Measurements from ENCODE around the gene FSTL5. TPM values are rescaled to one million over a fixed set of nuclear protein-coding genes. Genes with fewer than 3 reads are reported as not detected.
"Not testable (repeated sequence)": the region's sequence is repeated elsewhere in the genome, so short reads cannot be mapped to it uniquely, and the experiment has no call there.

FSTL5 gene
- 0.06 TPM for polyA plus RNA-seq (2013, experiment 1 of 2)
- polyA plus RNA-seq (2013, experiment 2 of 2): 0.06 TPM

- Histone ChIP-seq H2AK5ac (ENCODE audit: low read depth, low read length) (no peak within 1 kb of the TSS), H3K23ac (ENCODE audit: low read depth, low read length, poor library complexity) (no peak within 1 kb of the TSS), H2BK120ac (ENCODE audit: low read depth, low read length) (no peak within 1 kb of the TSS), H3K4ac (ENCODE audit: low read length) (no peak within 1 kb of the TSS), H3K79me1 (ENCODE audit: low read depth, low read length) (no peaks in the 10 kb centered on the region), H2BK12ac (ENCODE audit: low read length) (no peak within 1 kb of the TSS), H2BK15ac (ENCODE audit: low read length) (no peak within 1 kb of the TSS), H3K4me3 (ENCODE audit: low read length in 2 of 2) (peak within 1 kb of the TSS; percentile 64 to 83), H3K4me2 (ENCODE audit: insufficient read depth, low read length, poor library complexity, severe bottlenecking) (peak within 1 kb of the TSS; percentile 53), H3K18ac (ENCODE audit: low read length) (peak within 1 kb of the TSS; percentile 81), H3K27ac (replicated peaks; ENCODE audit: low read length) (peak within 1 kb of the TSS; percentile 55), H4K8ac (ENCODE audit: low read depth, low read length) (no peak within 1 kb of the TSS), H3K14ac (ENCODE audit: low read length) (no peak within 1 kb of the TSS), H3K4me1 (ENCODE audit: control insufficient read depth in 2 of 2, insufficient read depth in 1 of 2, low read depth in 1 of 2, low read length in 2 of 2) (peaks cover 0 to 7% of the 10 kb centered on the region in 2 donors), H3K9ac (ENCODE audit: low read depth, low read length, poor library complexity) (peak within 1 kb of the TSS; percentile 75), H2AFZ (ENCODE audit: low read length) (peak within 1 kb of the TSS; percentile 93), H3K27me3 (ENCODE audit: control insufficient read depth in 3 of 3, insufficient read depth in 3 of 3, low read depth in 1 of 3, low read length in 3 of 3) (no peaks in the 10 kb centered on the region), H2BK5ac (ENCODE audit: low read length) (no peak within 1 kb of the TSS), H4K91ac (ENCODE audit: low read depth, low read length, poor library complexity) (no peak within 1 kb of the TSS), H3K9me3 (replicated peaks in 1 of 2; ENCODE audit: control insufficient read depth in 2 of 2, insufficient read depth in 1 of 2, low read depth in 1 of 2, low read length in 2 of 2) (no peaks in the 10 kb centered on the region), H3K36me3 (replicated peaks in 1 of 2; ENCODE audit: control insufficient read depth in 2 of 2, insufficient read depth in 2 of 2, low read length in 2 of 2) (no peaks in the 10 kb centered on the region)
- WGBS, 2 donors (ENCODE audit: extremely low coverage in 2 of 2, insufficient read length in 2 of 2, insufficient replicate concordance in 1 of 2): no CpG with 5 or more reads among the region's 39 CpGs
- DNase-seq (ENCODE audit: low spot score): peak; percentile 81
Observed at GRCh38 chr4:162163892-162164759, at the start of gene FSTL5. FSTL5 (minus strand) TSS chr4:162164000; CDS start chr4:162111396, 52,604 bp downstream.

DNA sequence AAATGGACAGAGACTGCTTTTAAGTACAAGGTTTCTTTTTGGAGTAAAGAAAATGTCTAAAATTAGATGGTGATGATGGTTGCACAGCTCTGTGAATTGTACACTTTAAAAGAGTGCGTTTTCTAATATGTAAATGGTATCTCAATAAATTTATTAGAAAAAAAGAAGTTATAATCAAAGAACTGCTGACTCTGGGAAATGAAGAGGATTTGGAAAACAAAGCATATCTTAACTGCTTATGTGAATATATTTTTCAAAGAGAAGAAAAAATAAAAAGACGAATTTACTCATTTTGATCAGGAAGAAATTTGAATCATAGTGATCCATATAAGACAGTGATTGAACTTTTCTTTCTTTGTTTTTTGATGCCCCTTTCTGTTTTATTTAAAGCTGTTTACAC is 45.9 kb upstream of the FSTL5 start:
- WGBS, 2 donors (ENCODE audit: extremely low coverage in 2 of 2, insufficient read length in 2 of 2, insufficient replicate concordance in 1 of 2): no CpG with 5 or more reads among the region's 2 CpGs
- no peak for DNase-seq (ENCODE audit: low spot score)
- Histone ChIP-seq H2BK120ac (ENCODE audit: low read depth, low read length) (no peak overlapping the region), H3K27me3 (ENCODE audit: control insufficient read depth in 3 of 3, insufficient read depth in 3 of 3, low read depth in 1 of 3, low read length in 3 of 3) (no peaks in the 10 kb centered on the region), H2BK12ac (ENCODE audit: low read length) (no peak overlapping the region), H3K27ac (replicated peaks; ENCODE audit: low read length) (no peak overlapping the region), H3K18ac (ENCODE audit: low read length) (no peak overlapping the region), H3K14ac (ENCODE audit: low read length) (no peak overlapping the region), H3K4me3 (ENCODE audit: low read length in 2 of 2) (no peak overlapping the region), H4K91ac (ENCODE audit: low read depth, low read length, poor library complexity) (no peak overlapping the region), H3K4me2 (ENCODE audit: insufficient read depth, low read length, poor library complexity, severe bottlenecking) (no peak overlapping the region), H2BK5ac (ENCODE audit: low read length) (no peak overlapping the region), H2AFZ (ENCODE audit: low read length) (no peak overlapping the region), H3K36me3 (replicated peaks in 1 of 2; ENCODE audit: control insufficient read depth in 2 of 2, insufficient read depth in 2 of 2, low read length in 2 of 2) (no peaks in the 10 kb centered on the region), H2AK5ac (ENCODE audit: low read depth, low read length) (no peak overlapping the region), H3K79me1 (ENCODE audit: low read depth, low read length) (no peaks in the 10 kb centered on the region), H3K9me3 (replicated peaks in 1 of 2; ENCODE audit: control insufficient read depth in 2 of 2, insufficient read depth in 1 of 2, low read depth in 1 of 2, low read length in 2 of 2) (no peaks in the 10 kb centered on the region), H3K4ac (ENCODE audit: low read length) (no peak overlapping the region), H4K8ac (ENCODE audit: low read depth, low read length) (no peak overlapping the region), H3K23ac (ENCODE audit: low read depth, low read length, poor library complexity) (no peak overlapping the region), H3K9ac (ENCODE audit: low read depth, low read length, poor library complexity) (no peak overlapping the region), H3K4me1 (ENCODE audit: control insufficient read depth in 2 of 2, insufficient read depth in 1 of 2, low read depth in 1 of 2, low read length in 2 of 2) (no peaks in the 10 kb centered on the region), H2BK15ac (ENCODE audit: low read length) (no peak overlapping the region)

DNA sequence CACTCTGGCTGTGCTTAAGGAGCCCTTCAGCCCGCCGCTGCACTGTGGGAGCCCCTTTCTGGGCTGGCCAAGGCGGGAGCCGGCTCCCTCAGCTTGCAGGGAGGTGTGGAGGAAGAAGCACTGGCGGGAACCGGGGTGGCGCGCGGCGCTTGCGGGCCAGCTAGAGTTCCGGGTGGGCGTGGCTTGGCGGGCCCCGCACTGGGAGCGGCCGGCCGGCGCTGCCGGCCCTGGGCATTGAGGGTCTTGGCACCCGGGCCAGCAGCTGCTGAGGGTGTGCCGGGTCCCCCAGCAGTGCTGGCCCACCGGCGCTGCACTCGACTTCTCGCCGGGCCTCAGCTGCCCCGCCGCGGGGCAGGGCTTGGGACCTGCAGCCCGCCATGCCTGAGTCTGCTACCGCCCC is 39.7 kb upstream of the FSTL5 start:
- WGBS, 2 donors (ENCODE audit: extremely low coverage in 2 of 2, insufficient read length in 2 of 2, insufficient replicate concordance in 1 of 2): no CpG with 5 or more reads among the region's 32 CpGs
- not testable (repeated sequence) for H3K36me3 ChIP-seq (replicated peaks in 1 of 2; ENCODE audit: control insufficient read depth in 2 of 2, insufficient read depth in 2 of 2, low read length in 2 of 2); H3K4me3 ChIP-seq (ENCODE audit: low read length in 2 of 2); H2BK12ac ChIP-seq (ENCODE audit: low read length); H4K91ac ChIP-seq (ENCODE audit: low read depth, low read length, poor library complexity); H3K27ac ChIP-seq (replicated peaks; ENCODE audit: low read length); H3K4ac ChIP-seq (ENCODE audit: low read length); H3K27me3 ChIP-seq (ENCODE audit: control insufficient read depth in 3 of 3, insufficient read depth in 3 of 3, low read depth in 1 of 3, low read length in 3 of 3); H2BK15ac ChIP-seq (ENCODE audit: low read length); H2BK120ac ChIP-seq (ENCODE audit: low read depth, low read length); H3K14ac ChIP-seq (ENCODE audit: low read length); H2AFZ ChIP-seq (ENCODE audit: low read length); H3K79me1 ChIP-seq (ENCODE audit: low read depth, low read length); H2BK5ac ChIP-seq (ENCODE audit: low read length); H3K18ac ChIP-seq (ENCODE audit: low read length); H3K4me2 ChIP-seq (ENCODE audit: insufficient read depth, low read length, poor library complexity, severe bottlenecking); H3K4me1 ChIP-seq (ENCODE audit: control insufficient read depth in 2 of 2, insufficient read depth in 1 of 2, low read depth in 1 of 2, low read length in 2 of 2); H3K9ac ChIP-seq (ENCODE audit: low read depth, low read length, poor library complexity); H3K23ac ChIP-seq (ENCODE audit: low read depth, low read length, poor library complexity); H3K9me3 ChIP-seq (replicated peaks in 1 of 2; ENCODE audit: control insufficient read depth in 2 of 2, insufficient read depth in 1 of 2, low read depth in 1 of 2, low read length in 2 of 2); DNase-seq (ENCODE audit: low spot score); H2AK5ac ChIP-seq (ENCODE audit: low read depth, low read length); H4K8ac ChIP-seq (ENCODE audit: low read depth, low read length)

DNA sequence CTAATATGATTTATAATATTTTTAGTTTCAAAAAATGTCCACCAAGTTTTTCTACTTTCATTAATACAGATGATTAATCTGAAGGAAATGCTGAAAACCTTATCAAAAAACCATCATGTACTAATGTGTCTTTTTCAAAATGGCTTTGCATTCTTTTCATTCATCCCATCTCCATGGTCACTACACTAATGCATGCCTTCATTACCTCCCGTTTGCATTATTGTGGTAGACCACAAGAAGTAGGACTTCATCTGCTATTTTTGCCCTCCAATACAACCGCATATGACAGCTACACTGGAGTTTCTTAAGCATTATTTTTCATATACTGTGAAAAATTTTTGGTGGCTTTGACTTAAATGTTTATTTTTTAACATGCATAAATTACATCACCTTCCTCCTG is 37.9 kb upstream of the FSTL5 start:
- H3K79me1 ChIP-seq (ENCODE audit: low read depth, low read length): no peaks in the 10 kb centered on the region
- no peak overlapping the region for H4K8ac ChIP-seq (ENCODE audit: low read depth, low read length)
- H3K18ac ChIP-seq (ENCODE audit: low read length): no peak overlapping the region
- H3K4me3 ChIP-seq (ENCODE audit: low read length in 2 of 2): no peak overlapping the region
- no peak for DNase-seq (ENCODE audit: low spot score)
- no peak overlapping the region for H3K9ac ChIP-seq (ENCODE audit: low read depth, low read length, poor library complexity)
- H3K27me3 ChIP-seq (ENCODE audit: control insufficient read depth in 3 of 3, insufficient read depth in 3 of 3, low read depth in 1 of 3, low read length in 3 of 3): no peaks in the 10 kb centered on the region
- no peak overlapping the region for H4K91ac ChIP-seq (ENCODE audit: low read depth, low read length, poor library complexity)
- no peak overlapping the region for H2BK12ac ChIP-seq (ENCODE audit: low read length)
- H3K9me3 ChIP-seq (replicated peaks in 1 of 2; ENCODE audit: control insufficient read depth in 2 of 2, insufficient read depth in 1 of 2, low read depth in 1 of 2, low read length in 2 of 2): peaks cover 0 to 4% of the 10 kb centered on the region in 2 donors
- no peak overlapping the region for H3K23ac ChIP-seq (ENCODE audit: low read depth, low read length, poor library complexity)
- no peak overlapping the region for H2BK5ac ChIP-seq (ENCODE audit: low read length)
- H2AFZ ChIP-seq (ENCODE audit: low read length): no peak overlapping the region
- H3K36me3 ChIP-seq (replicated peaks in 1 of 2; ENCODE audit: control insufficient read depth in 2 of 2, insufficient read depth in 2 of 2, low read length in 2 of 2): no peaks in the 10 kb centered on the region
- peaks cover 0 to 5% of the 10 kb centered on the region in 2 donors for H3K4me1 ChIP-seq (ENCODE audit: control insufficient read depth in 2 of 2, insufficient read depth in 1 of 2, low read depth in 1 of 2, low read length in 2 of 2)
- no peak overlapping the region for H2AK5ac ChIP-seq (ENCODE audit: low read depth, low read length)
- no peak overlapping the region for H3K27ac ChIP-seq (replicated peaks; ENCODE audit: low read length)
- no peak overlapping the region for H3K4ac ChIP-seq (ENCODE audit: low read length)
- no peak overlapping the region for H2BK120ac ChIP-seq (ENCODE audit: low read depth, low read length)
- no CpG with 5 or more reads among the region's 2 CpGs for WGBS, 2 donors (ENCODE audit: extremely low coverage in 2 of 2, insufficient read length in 2 of 2, insufficient replicate concordance in 1 of 2)
- H3K14ac ChIP-seq (ENCODE audit: low read length): no peak overlapping the region
- H2BK15ac ChIP-seq (ENCODE audit: low read length): no peak overlapping the region
- H3K4me2 ChIP-seq (ENCODE audit: insufficient read depth, low read length, poor library complexity, severe bottlenecking): no peak overlapping the region

Measured in neuronal stem cell (in vitro differentiated cells).